H1 (cell line): ENCODE results near the gene ARID3B. TPM values are rescaled to one million over a fixed set of nuclear protein-coding genes. Genes with fewer than 3 reads are reported as not detected.

Experiments used
- CTCF ChIA-PET: fragments of 300-600 bp; sonication (Branson Sonifier 250); formaldehyde crosslinking; loops from one replicate; lab custom pipeline; 2021; ENCODE audit not compliant: partially characterized antibody; lab: Charles Lee
- POLR2A ChIA-PET: fragments of 300-600 bp; sonication (Branson Sonifier 250); formaldehyde crosslinking; loops from one replicate; lab custom pipeline; 2021; ENCODE audit warnings: inconsistent platforms; ENCODE audit not compliant: partially characterized antibody; lab: Charles Lee
- DNase-seq, 2 experiments: peaks; one replicate each; pipeline versions ENCODE4 v3.0.0 to v3.0.0-alpha.2; 2010 to 2022; ENCODE audit warnings: low spot score in 2 of 2, low read depth in 1 of 2, mixed read lengths in 1 of 2
- FAIRE-seq: peaks from 2 replicates; lab custom pipeline; 2011; peaks lifted over from hg19 to GRCh38; lab: Jason Lieb, UNC
- H2AFZ ChIP-seq: 2 replicates; pipeline ENCODE4 v1.8.1; 2012; ENCODE audit warnings: low read length, inconsistent platforms
- H2AK5ac ChIP-seq: 2 replicates; pipeline ENCODE4 v1.6.1; 2013; ENCODE audit warnings: low read depth, low read length
- H2BK120ac ChIP-seq: replicated peaks from 2 replicates; pipeline ENCODE3; 2013; ENCODE audit warnings: low read depth, low read length, inconsistent platforms
- H2BK12ac ChIP-seq: 2 replicates; pipeline ENCODE4 v1.6.1; 2013; ENCODE audit warnings: low read depth, low read length
- H2BK15ac ChIP-seq: 2 replicates; pipeline ENCODE4 v1.6.1; 2013; ENCODE audit warnings: low read length
- H2BK20ac ChIP-seq: 2 replicates; pipeline ENCODE4 v1.6.1; 2013; ENCODE audit warnings: low read length
- H2BK5ac ChIP-seq: 2 replicates; pipeline ENCODE4 v1.6.1; 2013; ENCODE audit warnings: low read depth, low read length
- H3K14ac ChIP-seq: 2 replicates; pipeline ENCODE4 v1.6.1; 2013; ENCODE audit warnings: inconsistent platforms; ENCODE audit not compliant: insufficient read length
- H3K18ac ChIP-seq: 2 replicates; pipeline ENCODE4 v1.6.1; 2013; ENCODE audit warnings: low read length; ENCODE audit errors: extremely low read depth
- H3K23ac ChIP-seq: 2 replicates; pipeline ENCODE4 v1.6.1; 2013; ENCODE audit warnings: inconsistent platforms; ENCODE audit not compliant: insufficient read length
- H3K23me2 ChIP-seq: 2 replicates; pipeline ENCODE4 v1.6.1; 2013; ENCODE audit warnings: low read depth, low read length
- H3K27ac ChIP-seq: 2 replicates; pipeline ENCODE4 v1.6.1; 2011; ENCODE audit warnings: low read depth, low read length, inconsistent platforms
- H3K27me3 ChIP-seq, 4 experiments: replicated peaks in 1 of 4; 1 replicate in 1 of 4; 2 replicates in 3 of 4; pipeline versions ENCODE4 v1.6.1 to v1.8.1; 2011 to 2013; ENCODE audit warnings: low read length in 3 of 4, mild to moderate bottlenecking in 3 of 4, inconsistent platforms in 2 of 4, mixed read lengths in 2 of 4, moderate library complexity in 1 of 4; ENCODE audit not compliant: control insufficient read depth in 3 of 4, insufficient read depth in 3 of 4; ENCODE audit errors: extremely low read depth in 1 of 4
- H3K36me3 ChIP-seq, 4 experiments: 2 replicates each; pipeline versions ENCODE4 v1.6.1 to v1.8.1; 2011 to 2013; ENCODE audit warnings: mild to moderate bottlenecking in 4 of 4, low read length in 3 of 4, moderate library complexity in 2 of 4, control low read depth in 1 of 4, inconsistent platforms in 1 of 4; ENCODE audit not compliant: insufficient read depth in 4 of 4, control insufficient read depth in 2 of 4
- H3K4ac ChIP-seq: replicated peaks from 2 replicates; pipeline ENCODE3; 2013; ENCODE audit warnings: low read length, low read depth, mixed read lengths, inconsistent platforms; ENCODE audit not compliant: insufficient read length
- H3K4me1 ChIP-seq, 4 experiments: replicated peaks in 1 of 4; 1 replicate in 1 of 4; 2 replicates in 3 of 4; pipeline versions ENCODE4 v1.6.1 to v1.8.1; 2011 to 2013; ENCODE audit warnings: low read length in 3 of 4, inconsistent platforms in 2 of 4, mixed read lengths in 1 of 4; ENCODE audit not compliant: insufficient read depth in 4 of 4, control insufficient read depth in 3 of 4
- H3K4me2 ChIP-seq, 2 experiments: 2 replicates each; pipeline versions ENCODE4 v1.6.1 to v1.8.1; 2011 to 2013; ENCODE audit warnings: low read depth in 2 of 2, low read length in 2 of 2, control low read depth in 1 of 2, inconsistent platforms in 1 of 2, mild to moderate bottlenecking in 1 of 2; ENCODE audit not compliant: insufficient read depth in 1 of 2
- H3K4me3 ChIP-seq, 4 experiments: fragments of 200-600, 300-600 bp in 1 of 4; sonication (generic), shearing (Covaris generic), sonication (Bioruptor Twin) in 1 of 4; 2 replicates each; pipeline versions ENCODE4 v1.5.1 to v1.8.1; 2011 to 2016; ENCODE audit warnings: low read length in 4 of 4, low read depth in 3 of 4, control low read depth in 2 of 4, inconsistent platforms in 2 of 4, mild to moderate bottlenecking in 2 of 4, mixed read lengths in 1 of 4, moderate library complexity in 1 of 4; ENCODE audit not compliant: insufficient read depth in 2 of 4; ENCODE audit errors: extremely low read depth in 1 of 4
- H3K56ac ChIP-seq: replicated peaks from 2 replicates; pipeline ENCODE3; 2013; ENCODE audit warnings: low read depth, mild to moderate bottlenecking, mixed read lengths, low read length, inconsistent platforms; ENCODE audit not compliant: insufficient read length
- H3K79me1 ChIP-seq: 2 replicates; pipeline ENCODE4 v1.6.1; 2013; ENCODE audit warnings: low read depth, low read length, control low read depth
- H3K79me2 ChIP-seq, 2 experiments: 2 replicates each; pipeline versions ENCODE4 v1.6.1 to v1.8.1; 2012 to 2013; ENCODE audit warnings: low read length in 2 of 2, mild to moderate bottlenecking in 2 of 2, inconsistent platforms in 1 of 2; ENCODE audit not compliant: insufficient read depth in 2 of 2, control insufficient read depth in 1 of 2
- H3K9ac ChIP-seq, 4 experiments: replicated peaks in 1 of 4; 1 replicate in 1 of 4; 2 replicates in 3 of 4; pipeline versions ENCODE4 v1.6.1 to v1.8.1; 2011 to 2013; ENCODE audit warnings: low read depth in 3 of 4, low read length in 3 of 4, control low read depth in 2 of 4, mild to moderate bottlenecking in 2 of 4, moderate library complexity in 2 of 4, inconsistent platforms in 1 of 4; ENCODE audit errors: extremely low read depth in 1 of 4
- H3K9me3 ChIP-seq, 2 experiments: 2 replicates each; pipeline versions ENCODE4 v1.6.1 to v1.8.1; 2012 to 2013; ENCODE audit warnings: mild to moderate bottlenecking in 2 of 2, moderate library complexity in 2 of 2, control low read depth in 1 of 2, inconsistent platforms in 1 of 2, low read depth in 1 of 2, low read length in 1 of 2, mixed read lengths in 1 of 2; ENCODE audit not compliant: insufficient read depth in 2 of 2
- H4K20me1 ChIP-seq, 2 experiments: replicated peaks in 1 of 2; 2 replicates each; pipeline versions ENCODE3 to v1.8.1; 2011 to 2013; ENCODE audit warnings: inconsistent platforms in 2 of 2, low read length in 2 of 2, mild to moderate bottlenecking in 1 of 2; ENCODE audit not compliant: insufficient read depth in 2 of 2, control insufficient read depth in 1 of 2
- H4K5ac ChIP-seq: 2 replicates; pipeline ENCODE4 v1.6.1; 2013; ENCODE audit warnings: low read length, low read depth, mixed read lengths, inconsistent platforms; ENCODE audit not compliant: insufficient read length
- H4K8ac ChIP-seq: 2 replicates; pipeline ENCODE4 v1.8.0; 2013; ENCODE audit warnings: mild to moderate bottlenecking, moderate library complexity, low read length, inconsistent platforms; ENCODE audit not compliant: insufficient read depth; ENCODE audit errors: extremely low read depth
- H4K91ac ChIP-seq: replicated peaks from 2 replicates; pipeline ENCODE3; 2013; ENCODE audit warnings: low read length, mixed read lengths, inconsistent platforms; ENCODE audit not compliant: insufficient read length
- SRF ChIP-seq: IDR thresholded peaks from 2 replicates; pipeline ENCODE4 v1.6.1; 2011; ENCODE audit warnings: mild to moderate bottlenecking, low read depth, low read length, moderate library complexity
- YY1 ChIP-seq: IDR thresholded peaks from 2 replicates; pipeline ENCODE4 v1.6.1; 2011; ENCODE audit warnings: low read depth, mild to moderate bottlenecking, low read length
- WGBS, 2 experiments: shearing (Covaris generic) in 1 of 2; methylation state at CpG; one replicate each; pipeline versions ENCODE4 v1.1.6 to v1.1.7; 2013 to 2015; ENCODE audit warnings: low lambda C conversion rate in 2 of 2, mixed read lengths in 2 of 2, inconsistent platforms in 1 of 2, low coverage in 1 of 2, missing lambda C conversion rate in 1 of 2; ENCODE audit not compliant: insufficient replicate concordance in 2 of 2, insufficient coverage in 1 of 2, insufficient read length in 1 of 2; ENCODE audit errors: extremely low coverage in 1 of 2, missing lambda C conversion rate in 1 of 2; 5-methylcytosine and 5-hydroxymethylcytosine counted together
- polyA plus RNA-seq, 7 experiments: library from polyadenylated mRNA; depleted of rRNA in 3 of 7; stranded (reverse) in 5 of 7; unstranded in 2 of 7; fragments of >200 nt in 5 of 7; fragments of 200-250 nt in 2 of 7; gene quantifications; 1 replicate in 5 of 7; 2 replicates in 1 of 7; 4 replicates in 1 of 7; pipeline versions ENCODE4 v1.2.1 to v1.2.3, GENCODE V29; 2011 to 2013; ENCODE audit warnings: missing spikeins in 2 of 7, mixed read lengths in 2 of 7
- total RNA-seq: library from RNA; stranded (reverse); fragmentation: NEBNext Ultra II Directional; extraction: Animal tissue kit (Norgen Biotek cat#: 25700); gene quantifications from 2 replicates; pipeline ENCODE4 v1.2.1, GENCODE V29; 2021
- TF ChIP-seq, protein P1 (sequence below): IDR thresholded peaks from 2 replicates; pipeline ENCODE4 v1.6.1; 2012; ENCODE audit warnings: low read length, inconsistent platforms

The ARID3B gene
- total and polyA plus RNA-seq, 2 of the 8 experiments (the other 6 are each of a cell fraction or from before 2014, with no cell fraction given) = 81.0 to 115 TPM

DNA sequence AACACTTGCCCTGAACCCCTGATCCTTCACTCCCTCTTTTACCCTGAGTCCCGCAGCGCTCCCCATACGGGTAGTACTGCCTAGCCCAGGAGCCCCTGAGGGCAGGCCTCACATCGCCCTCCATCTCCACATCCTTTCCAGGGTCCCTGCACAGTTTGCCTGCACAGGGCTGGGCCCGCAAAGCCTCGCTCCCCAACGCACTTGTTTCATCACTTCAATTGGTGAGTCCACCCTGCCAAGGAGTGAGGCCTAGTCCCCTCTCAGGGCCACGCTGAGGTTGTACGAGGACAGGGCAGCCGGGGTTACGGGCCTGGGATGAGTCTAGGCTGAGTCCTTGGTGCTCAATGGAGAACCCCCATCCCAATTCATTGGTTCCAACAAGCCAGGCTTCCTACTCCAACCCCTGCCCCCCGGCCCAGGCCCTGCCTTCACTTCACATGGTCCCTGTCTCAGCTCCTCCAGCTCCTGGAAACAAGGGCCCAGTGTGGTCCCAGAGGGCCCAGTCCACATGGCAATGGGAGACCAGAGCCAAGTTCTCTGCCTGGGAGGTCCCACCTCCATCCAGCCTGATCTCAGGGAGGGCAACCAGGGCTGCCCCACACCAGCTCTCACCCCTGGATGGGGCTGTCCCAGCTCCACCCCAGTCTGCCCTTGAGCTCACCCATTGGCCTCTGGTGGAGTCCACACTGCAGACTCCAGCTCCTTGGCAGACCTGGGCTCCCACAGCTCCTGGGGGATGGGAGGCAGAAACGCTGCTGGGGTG is 62.2 kb downstream of the ARID3B start:
- H4K91ac ChIP-seq = no peak overlapping the region
- no peak overlapping the region for H2BK20ac ChIP-seq
- no peak overlapping the region for H2BK12ac ChIP-seq
- no peak overlapping the region for H4K5ac ChIP-seq
- no peaks in the 10 kb centered on the region for H3K23me2 ChIP-seq
- no peak overlapping the region for H4K8ac ChIP-seq
- ChIA-PET POLR2A (interaction anchor here (1.0 to 9.3 kb wide), 3 partner anchors 8 to 32 kb away, joined by 3 to 122 read pairs (median 3); partner anchors contain the start of gene CLK3), CTCF (interaction anchor here (0.7 to 1.9 kb wide), 7 partner anchors 8 to 227 kb away, joined by 3 to 8 read pairs (median 3); no protein-coding TSS in a partner anchor)
- DNase-seq (no peak), FAIRE-seq (no peak)
- H3K9me3 ChIP-seq = no peaks in the 10 kb centered on the region
- H3K18ac ChIP-seq = no peak overlapping the region
- H3K4me1 ChIP-seq = peaks cover 0 to 3% (median under 1%) of the 10 kb centered on the region in 4 experiments; a peak in 4 of 7 replicates
- no peak overlapping the region for H2BK5ac ChIP-seq
- H3K79me1 ChIP-seq = no peaks in the 10 kb centered on the region
- H2BK120ac ChIP-seq = no peak overlapping the region
- H2BK15ac ChIP-seq = no peak overlapping the region
- H4K20me1 ChIP-seq = peaks cover 0 to 7% of the 10 kb centered on the region in 2 experiments
- H3K23ac ChIP-seq = no peak overlapping the region
- H2AK5ac ChIP-seq = no peak overlapping the region
- no peak overlapping the region for H3K9ac ChIP-seq
- H3K27ac ChIP-seq = no peak overlapping the region
- no peak overlapping the region for H3K4me3 ChIP-seq
- no peak overlapping the region for H3K56ac ChIP-seq
- no peak overlapping the region for H3K14ac ChIP-seq
- no peaks in the 10 kb centered on the region for H3K79me2 ChIP-seq
- H2AFZ ChIP-seq = no peak overlapping the region
- 91% methylated on average over 12 of the region's 13 CpGs; no CpG with 5 or more reads in 1 of the 2 experiments for WGBS, 2 experiments
- H3K36me3 ChIP-seq = no peaks in the 10 kb centered on the region
- H3K27me3 ChIP-seq = peaks cover 0 to 3% (median 0%) of the 10 kb centered on the region in 4 experiments; a peak in 2 of 7 replicates
- no peak overlapping the region for H3K4ac ChIP-seq
- no peak overlapping the region for H3K4me2 ChIP-seq
- TF ChIP-seq, protein P1, sequence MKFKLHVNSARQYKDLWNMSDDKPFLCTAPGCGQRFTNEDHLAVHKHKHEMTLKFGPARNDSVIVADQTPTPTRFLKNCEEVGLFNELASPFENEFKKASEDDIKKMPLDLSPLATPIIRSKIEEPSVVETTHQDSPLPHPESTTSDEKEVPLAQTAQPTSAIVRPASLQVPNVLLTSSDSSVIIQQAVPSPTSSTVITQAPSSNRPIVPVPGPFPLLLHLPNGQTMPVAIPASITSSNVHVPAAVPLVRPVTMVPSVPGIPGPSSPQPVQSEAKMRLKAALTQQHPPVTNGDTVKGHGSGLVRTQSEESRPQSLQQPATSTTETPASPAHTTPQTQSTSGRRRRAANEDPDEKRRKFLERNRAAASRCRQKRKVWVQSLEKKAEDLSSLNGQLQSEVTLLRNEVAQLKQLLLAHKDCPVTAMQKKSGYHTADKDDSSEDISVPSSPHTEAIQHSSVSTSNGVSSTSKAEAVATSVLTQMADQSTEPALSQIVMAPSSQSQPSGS = no peak
- TF ChIP-seq YY1 (no peak), SRF (no peak)
